Upper lobe of left lung (tissue), 4 donors: ENCODE measurements around the gene GRM5.
"Not testable (repeated sequence)": the region's sequence is repeated elsewhere in the genome, so short reads cannot be mapped to it uniquely, and the experiment has no call there.

Source experiments
- CTCF ChIP-seq, 6 experiments: fragments of 450-650 bp in 4 of 6; fragments of 200-600 bp in 2 of 6; sonication (generic) in 2 of 6; IDR thresholded peaks; one replicate each; pipeline ENCODE4 v1.5.1; 2016 to 2019; ENCODE audit warnings: antibody characterized with exemption in 6 of 6
- EP300 ChIP-seq, 4 donors: sonication (generic); formaldehyde crosslinking; IDR thresholded peaks; one replicate each; pipeline ENCODE4 v1.5.1; 2017; ENCODE audit warnings: antibody characterized with exemption in 4 of 4, control low read depth in 2 of 4
- POLR2A ChIP-seq, 4 donors: fragments of 450-650 bp; IDR thresholded peaks; one replicate each; pipeline ENCODE4 v1.5.1; 2016 to 2017; ENCODE audit warnings: antibody characterized with exemption in 4 of 4, mild to moderate bottlenecking in 2 of 4
- POLR2AphosphoS5 ChIP-seq, 2 donors: sonication (generic); formaldehyde crosslinking; IDR thresholded peaks; one replicate each; pipeline ENCODE4 v1.5.1; 2017; ENCODE audit warnings: antibody characterized with exemption in 2 of 2

- TF ChIP-seq CTCF, POLR2A, POLR2AphosphoS5, EP300 (IDR thresholded peaks at IDR 0.05): not testable (repeated sequence)
Measured at GRCh38 chr11:89043861-89044588, 21.8 kb downstream of the GRM5 start.
